HG03354 (cell line): ENCODE data around the gene SLC6A9.
A peak's percentile ranks its signal among the peaks of the same experiment; 100 is the strongest.

Experiments used
- ATAC-seq: cut with Tn5 transposase; IDR thresholded peaks from one replicate; pipeline ENCODE4 v1.9.1; 2021; ENCODE audit warnings: mild to moderate bottlenecking; ENCODE audit not compliant: unreplicated experiment, poor library complexity, severe bottlenecking

The SLC6A9 gene

DNA sequence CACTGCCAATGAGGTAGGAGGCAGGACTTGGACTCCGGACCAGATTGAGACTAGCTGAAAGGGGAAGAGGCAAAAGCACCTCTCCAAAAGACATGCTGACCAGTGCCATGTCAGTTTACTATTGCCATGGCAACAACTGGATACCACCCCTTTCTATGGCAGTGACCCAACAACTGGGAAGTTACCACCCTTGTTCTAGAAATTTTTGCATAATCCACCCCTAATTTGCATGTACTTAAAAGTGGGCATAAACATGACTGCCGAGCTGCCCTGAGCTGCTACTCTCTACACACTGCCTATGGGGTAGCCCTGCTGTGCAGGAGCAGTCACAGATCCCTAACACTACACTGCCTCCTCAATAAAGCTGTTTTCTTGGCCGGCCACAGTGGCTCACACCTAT lies 19.0 kb upstream of the SLC6A9 start:
- no peak for ATAC-seq

DNA sequence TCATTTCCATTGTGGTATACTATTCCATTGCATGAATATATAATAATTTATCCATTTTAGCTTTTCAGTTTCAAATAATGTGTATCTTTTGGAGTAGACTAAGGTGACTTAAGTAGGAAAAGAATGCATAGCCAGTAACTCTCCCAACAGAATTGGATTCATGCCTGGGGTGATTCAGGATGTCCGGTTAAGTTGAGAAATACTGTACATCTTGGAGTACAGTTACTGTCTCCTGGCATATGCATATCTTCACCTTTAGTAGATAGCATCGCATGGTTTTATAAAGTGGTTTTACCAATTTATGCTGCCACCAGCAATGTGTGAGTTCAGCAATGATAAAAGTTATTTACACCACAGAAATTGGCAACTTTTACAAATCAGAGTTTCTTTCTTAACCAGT lies 18.6 kb upstream of the SLC6A9 start:
- no peak for ATAC-seq

DNA sequence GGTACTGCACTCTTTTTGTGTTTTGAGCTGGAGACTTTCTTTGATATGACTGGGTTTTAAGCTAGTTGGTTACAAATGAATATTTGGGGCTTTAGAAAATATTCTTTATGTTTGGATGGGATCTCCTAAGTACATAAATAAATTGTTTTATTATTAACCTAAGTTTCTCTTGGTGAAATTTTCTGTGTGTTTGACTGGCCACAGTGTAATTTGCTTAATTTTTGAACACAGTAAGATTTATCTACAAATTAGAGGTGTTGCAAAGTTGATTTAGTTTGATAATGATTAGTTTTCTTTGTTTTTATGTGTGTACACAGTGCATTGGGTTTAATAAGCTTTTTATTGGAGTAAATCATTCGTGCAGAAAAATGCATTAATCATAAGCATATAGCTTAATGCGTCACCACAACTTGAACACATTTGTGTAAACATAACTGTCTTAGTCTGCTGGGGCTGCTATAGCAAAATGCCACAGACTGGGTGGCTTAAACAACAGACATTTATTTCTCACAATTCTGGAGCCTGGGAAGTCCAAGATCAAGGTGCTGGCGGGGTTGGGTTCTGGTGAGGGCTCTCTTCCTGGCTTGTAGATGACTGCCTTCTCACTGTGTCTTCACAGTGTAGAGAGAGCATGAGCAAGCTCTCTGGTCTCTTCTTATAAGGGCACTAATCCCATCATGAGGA lies 17.4 kb upstream of the SLC6A9 start:
- ATAC-seq: no peak

DNA sequence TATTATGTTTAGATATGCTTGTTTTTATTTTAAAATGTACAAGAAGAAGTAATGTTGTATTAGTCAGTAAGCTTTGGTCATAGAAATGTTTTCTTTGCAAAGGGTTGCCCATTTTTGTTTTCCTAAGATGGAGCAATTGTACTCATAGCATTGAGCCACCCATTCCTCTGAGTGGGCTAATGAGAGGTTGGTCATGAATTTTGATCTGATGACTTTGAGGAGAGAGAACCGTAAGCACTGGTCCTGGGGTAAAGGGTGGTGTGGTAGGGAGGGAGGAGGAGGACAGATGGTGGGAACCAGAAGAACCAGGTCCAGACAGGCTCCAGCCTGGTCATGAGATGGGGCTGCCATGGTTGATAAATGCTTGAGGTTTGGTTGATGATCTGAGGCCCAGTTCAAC lies 15.9 kb upstream of the SLC6A9 start:
- no peak for ATAC-seq

DNA sequence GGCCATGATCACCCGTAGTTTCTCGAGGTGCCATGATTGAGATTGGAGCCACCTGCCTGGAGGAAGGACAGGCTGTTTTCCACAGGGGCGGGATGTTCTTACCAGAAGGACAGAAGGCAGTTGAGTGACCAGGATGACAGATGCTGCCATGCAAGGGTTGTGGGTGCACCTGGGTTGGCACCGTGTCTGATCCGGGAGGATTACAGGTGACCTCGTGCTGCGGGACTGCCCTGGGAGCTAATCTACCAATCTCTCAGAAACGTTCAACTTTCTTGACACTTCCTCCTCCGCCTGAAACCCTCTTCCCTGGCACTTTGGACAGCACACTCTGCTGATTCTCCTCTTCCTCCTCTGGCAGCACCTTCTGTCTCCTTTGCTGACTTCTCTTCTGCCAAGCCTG lies 13.8 kb upstream of the SLC6A9 start:
- no peak for ATAC-seq

DNA sequence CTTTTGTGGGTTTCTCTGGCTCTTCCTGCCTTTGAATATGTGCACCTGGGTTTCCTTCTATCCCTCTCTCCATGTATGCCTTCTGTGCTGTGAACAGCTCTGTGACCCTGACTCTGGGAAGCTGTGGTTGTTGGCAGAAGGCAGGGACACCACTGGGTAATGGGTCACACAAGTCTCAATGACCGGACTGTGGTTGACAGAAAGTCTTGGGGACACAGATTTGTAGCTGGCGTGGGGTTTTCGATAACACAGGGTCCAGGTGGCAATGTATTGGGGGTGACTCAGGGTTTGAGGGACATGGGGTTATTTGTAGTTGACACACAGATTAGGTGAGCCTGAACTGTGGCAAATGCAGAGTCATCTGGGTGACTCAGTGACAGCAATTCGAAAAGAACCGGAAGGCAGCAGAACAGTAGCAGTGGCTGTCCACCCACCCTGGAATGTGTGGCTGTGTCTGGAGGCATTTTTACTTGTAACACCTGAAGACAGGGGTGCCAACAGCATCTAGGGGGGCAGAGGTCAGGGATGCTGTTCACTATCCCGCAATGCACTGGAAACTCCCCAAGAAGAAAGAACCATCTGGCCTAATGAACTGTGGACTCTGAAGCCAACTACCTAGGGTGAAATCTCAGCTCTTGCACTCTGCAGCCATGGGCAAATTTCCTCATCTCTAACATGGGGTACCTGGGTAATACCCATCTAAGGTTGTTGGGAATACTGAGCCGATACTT lies 13.0 kb upstream of the SLC6A9 start:
- ATAC-seq: no peak

DNA sequence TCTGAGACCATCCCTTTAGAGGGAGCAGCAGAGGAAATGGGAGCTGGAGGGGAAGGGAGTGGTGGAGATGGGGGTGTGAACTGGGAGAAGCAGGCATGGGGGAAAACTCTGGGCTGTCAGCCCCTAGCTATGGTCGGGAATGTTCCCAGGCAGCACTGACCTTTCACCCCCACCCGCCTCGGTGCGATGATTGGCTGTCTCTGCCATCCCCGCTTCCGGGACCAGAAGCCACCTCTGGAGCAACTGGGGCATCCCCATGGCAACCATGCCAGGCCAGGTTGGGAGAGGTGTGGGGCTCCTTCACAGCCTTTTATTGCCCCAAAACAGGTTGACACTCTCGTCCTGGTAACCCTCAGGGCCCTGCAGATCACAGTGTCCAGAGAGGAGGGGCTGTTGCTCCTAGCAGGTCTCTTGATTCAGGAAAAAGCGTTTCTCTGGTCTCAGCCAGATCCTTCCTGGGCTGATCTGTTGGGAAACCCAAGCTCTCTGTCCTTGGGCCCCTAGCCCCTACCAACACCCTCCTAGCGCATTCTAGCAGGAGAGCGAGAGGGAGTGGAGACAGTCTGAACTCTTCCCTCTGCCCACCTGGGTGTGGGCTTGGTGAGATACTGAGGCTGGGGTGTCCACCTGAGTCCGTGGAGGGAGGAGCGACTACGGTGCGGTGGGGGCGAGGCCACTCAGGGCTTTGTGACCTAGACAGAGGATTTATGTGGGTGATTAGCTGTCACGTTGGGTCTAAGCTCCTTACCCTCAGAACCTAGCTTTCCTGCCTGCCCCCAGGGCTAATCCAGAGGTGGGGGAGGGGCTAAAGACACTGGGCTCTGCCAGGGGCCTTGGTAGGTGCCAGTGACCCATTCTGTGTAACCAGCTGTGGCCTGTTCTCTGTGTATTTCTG lies 12.2 kb upstream of the SLC6A9 start:
- ATAC-seq: no peak

DNA sequence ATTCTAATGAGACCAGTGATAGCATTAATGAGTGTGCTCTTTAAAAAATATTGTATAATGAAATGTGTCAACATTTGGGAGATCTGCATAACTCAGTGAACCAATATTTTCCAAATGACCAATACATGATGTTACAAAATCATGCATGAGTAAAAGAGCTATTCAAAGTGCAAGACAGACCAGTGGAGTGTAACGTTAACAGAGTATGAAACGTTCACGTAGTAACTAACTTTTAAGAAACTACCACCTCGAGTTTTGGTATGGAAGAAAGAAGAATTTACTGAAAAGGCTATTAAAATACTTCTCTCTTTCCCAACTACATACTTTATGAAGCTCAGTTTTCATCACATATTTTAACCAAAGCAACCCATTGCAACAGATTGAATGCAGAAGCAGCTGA lies 9.6 kb upstream of the SLC6A9 start:
- ATAC-seq: no peak

DNA sequence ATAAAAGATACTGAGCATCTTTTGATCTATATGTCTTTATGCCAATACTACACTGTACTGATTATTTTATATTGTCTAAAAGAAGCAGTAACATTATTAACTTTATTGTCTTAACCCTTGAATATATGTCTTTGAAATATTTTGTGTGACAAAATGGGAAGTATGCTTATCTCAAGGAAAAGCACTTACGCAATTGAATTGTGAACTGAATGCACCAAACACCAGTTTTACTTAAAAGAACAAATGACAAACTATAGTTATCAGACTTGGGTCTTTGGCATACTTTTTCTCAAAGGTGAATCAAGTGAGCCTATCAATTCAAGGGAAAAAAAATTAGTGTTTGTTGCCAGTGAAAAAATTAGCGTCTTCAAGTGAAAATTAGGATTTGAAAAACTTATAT lies 9.2 kb upstream of the SLC6A9 start:
- ATAC-seq: no peak

DNA sequence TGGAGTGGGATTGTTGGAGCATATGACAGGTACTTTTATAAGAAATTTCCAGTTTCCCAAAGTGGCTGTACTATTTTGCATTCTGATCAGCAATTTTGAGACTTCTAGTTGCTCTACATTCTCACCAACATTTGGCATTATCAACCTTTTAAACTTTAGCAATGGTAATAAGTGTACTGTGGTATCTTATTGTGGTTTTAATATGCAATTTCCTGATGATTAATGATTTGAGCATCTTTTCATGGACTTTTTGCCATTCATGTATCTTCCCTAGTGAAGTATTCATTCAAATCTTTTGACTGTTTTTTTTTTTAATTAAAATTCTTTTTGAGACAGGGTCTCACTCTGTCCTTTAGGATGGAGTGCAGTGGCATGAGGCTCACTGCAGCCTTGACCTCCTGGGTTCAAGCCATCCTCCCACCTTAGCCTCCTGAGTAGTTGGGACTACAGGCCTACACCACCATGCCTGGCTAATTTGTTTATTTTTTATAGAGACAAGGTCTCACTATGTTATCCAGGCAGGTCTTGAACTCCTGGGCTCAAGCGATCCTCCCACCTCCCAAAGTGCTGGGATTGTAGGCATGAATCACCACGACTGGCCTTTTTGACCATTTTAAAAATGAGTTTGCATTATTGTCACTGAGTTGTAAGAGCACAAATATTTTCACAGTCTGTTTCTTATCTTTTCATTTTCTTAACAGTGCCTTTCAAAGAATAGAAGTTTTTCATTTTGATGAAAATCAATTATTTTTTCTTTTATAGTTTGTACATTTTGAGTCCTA lies 7.8 kb upstream of the SLC6A9 start:
- ATAC-seq: no peak

DNA sequence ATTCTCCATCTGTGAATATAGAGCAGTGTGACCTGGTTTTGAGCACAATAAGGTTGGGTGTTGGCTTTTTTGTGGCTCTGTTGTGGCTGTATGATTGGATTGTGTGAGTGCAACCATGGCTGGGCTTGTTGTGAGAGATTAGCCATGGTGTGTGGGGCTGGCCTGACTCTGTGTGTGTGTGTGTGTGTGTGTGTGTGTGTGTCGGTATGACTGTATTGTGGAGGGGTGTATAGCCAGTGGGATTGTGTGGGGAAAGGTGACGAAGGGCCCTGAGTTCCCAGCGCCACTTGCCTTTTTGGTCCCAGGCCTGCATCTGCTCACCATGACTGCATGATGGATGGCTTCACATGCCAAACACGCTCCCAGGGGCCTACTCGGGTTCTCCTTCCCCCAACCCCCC lies 5.9 kb upstream of the SLC6A9 start:
- no peak for ATAC-seq

DNA sequence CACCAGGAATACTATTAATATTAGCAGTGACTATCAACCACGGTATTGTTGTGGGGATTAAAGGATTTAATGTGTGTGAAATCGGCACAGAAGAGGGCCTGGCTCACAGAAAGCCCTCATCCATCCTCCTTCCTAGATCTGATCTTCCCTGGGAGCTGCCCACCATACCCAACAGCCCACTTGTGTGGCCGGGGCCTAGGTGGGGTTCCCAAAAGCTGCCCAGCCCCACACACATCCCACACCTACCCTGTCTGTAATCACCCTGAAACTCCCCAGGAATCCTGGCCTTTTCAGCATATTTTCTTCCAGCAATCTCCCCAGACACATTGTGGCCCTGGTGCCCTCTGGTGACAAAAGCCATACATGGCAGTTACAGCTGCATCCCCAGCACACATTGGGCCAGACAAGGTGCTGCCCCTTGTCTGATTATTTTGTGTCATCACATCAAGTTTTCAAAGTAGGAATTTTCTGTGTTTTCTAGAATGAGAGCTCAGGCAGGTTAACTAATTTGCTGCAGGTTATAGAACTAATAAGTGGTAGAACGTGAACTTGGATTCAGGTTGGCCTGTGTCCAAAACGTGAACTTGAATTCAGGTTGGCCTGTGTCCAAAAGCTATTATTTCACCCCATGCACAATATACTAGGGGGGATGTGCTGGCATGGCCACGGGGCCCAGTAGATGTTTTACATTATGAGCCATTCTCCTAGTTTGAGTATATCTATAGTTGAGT lies 5.3 kb upstream of the SLC6A9 start:
- peak; percentile 57 for ATAC-seq

DNA sequence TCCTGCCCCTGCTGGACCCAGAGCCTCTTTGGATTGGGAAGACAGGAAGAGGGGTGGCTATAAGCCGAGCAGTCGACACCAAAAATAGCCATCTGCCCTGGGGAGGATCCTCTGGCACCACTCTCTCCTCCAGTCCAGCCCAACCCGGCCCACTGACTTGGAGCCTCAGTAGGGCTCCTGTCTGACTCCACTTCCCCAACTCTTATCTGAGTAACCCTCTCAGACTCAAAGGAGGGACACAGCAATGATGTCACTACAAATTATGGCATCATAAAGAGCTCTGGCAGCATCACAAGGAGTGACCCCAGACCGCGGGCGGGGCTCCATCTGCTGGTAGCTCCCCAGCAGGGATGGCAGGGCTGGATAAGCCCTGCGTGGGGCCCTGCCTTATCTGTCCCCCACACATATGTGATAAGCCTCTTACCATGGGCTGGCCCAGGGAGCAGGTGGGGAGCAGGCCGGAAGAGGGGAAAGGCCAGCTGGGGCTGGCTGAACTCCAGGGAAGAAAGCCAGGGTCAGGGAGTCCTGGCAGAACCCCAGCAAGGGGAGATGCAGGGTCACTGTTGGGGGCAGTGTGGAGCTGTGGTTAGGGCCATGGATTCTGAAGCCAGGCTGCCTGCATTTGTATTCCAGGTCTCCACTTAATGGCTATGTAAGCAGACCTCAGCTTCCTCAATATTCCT lies 4.6 kb upstream of the SLC6A9 start:
- no peak for ATAC-seq

DNA sequence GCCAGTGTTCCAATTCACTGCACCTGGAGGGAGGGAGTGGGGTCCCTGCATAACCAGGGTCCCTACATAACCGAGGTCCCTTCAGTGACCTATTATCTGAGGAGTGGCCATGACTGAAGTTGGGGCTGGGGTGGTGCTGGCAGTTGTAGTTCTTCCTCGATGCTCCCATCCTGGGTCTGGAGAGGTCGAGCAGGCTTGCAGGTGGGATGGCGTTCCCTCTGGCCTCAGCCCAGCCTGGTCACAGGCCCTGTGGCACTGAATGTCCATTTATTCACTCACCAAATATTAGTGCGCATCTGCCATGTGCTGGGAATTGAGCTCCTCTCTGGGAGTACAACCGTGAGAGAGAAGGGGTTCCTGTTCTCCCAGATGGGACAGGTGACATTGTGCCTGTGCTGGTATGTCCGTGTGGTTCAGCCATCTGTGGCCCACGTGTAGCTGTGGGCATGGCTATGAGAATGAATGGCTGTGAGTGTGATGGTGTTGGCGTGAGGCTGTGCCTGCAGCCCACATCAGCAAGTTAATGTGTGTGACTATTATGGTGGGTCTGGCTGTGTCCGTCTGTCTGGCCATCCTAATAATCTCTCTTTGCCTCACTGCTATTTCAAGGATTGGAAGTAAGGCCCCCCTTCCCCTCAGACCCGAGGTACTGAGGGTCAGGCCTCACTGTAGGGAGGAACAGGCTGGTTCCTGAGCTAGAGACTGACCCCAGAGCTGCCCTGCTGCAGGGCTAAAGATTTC lies 3.9 kb upstream of the SLC6A9 start:
- ATAC-seq: no peak

DNA sequence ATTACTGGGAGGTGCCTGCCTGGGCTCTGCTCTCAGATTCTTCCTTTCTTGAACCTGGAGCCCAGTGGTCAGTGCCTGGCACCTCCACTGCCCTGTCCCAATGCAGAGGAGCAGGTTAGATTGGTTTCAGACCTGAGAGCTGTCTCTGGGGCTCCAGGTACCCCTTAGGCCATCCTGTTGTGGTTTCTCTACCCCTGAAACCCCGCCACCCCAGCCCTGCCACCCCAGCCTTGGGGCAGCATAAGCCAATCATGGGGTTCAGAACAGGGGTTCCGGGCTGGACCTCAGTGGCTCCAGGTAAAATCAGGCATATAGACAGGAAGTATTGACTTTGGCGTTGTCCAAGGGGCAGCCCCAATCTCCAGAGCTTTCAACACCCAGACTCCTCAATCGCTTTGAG lies 3.2 kb upstream of the SLC6A9 start:
- no peak for ATAC-seq

DNA sequence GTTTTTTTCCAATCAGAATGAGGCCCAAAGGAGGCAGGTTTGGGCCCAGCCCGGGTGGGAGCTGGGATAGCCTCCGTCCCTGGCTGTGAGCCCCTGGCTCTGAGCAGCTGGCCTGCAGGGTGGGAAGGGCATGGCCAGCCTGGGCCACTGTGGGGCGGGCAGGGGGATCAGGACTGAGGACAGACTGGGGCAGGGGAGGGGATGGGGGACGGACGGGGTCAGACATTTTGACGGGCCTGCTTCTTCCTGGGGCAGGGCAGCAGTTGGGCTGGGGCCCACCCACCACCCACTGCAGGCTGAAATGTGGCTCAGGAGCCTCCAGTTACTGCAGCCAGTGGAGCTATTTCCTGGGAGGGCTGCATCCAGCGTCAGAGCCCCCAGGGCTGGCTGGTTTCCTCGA lies 2.5 kb upstream of the SLC6A9 start:
- ATAC-seq: no peak

DNA sequence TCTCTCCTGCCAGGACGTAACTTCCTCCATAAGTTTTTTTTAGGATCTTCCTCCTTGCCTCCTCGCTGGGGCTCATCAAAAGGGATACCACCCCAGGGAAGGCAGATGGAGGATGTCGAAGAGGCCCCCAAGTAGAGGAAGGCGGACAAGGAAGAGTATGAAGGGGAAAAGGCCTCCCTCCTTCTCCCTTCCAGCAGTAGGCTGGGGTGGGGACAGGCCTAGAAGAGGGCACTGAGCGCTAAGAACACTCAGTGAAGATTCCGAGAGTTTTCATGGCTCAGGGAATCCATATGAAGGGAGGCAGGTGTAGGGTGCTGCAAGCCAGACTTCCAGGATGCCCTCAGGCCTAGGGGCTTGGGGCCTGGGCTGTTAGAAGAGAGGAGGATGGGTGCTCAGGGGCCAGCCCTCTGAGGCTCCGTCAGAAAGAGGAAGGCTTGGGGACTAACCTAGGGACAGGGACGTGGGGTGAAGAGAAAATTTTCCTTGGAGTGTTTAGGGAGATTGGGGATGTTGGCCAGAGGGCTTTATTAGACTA lies 1.8 kb upstream of the SLC6A9 start:
- ATAC-seq: no peak
